SK-N-MC (cell line): ENCODE results near the gene HRG.

Experiments used
- DNase-seq: peaks from one replicate; pipeline ENCODE4 v3.0.0-alpha.2; 2011; ENCODE audit warnings: low read depth, low spot score
- H3K27ac ChIP-seq: fragments of 200-600 bp; sonication (generic); 2 replicates; pipeline ENCODE4 v1.5.1; 2016; ENCODE audit warnings: mixed run types
- H3K36me3 ChIP-seq: fragments of 200-600 bp; sonication (generic); 2 replicates; pipeline ENCODE4 v1.6.1; 2017; ENCODE audit warnings: antibody characterized with exemption, low read length, mixed read lengths; ENCODE audit not compliant: insufficient read depth
- H3K4me3 ChIP-seq: fragments of 200-600 bp; sonication (generic); 2 replicates; pipeline ENCODE4 v1.5.1; 2016
- H3K9ac ChIP-seq: fragments of 200-600 bp; sonication (generic); 2 replicates; pipeline ENCODE4 v1.8.0; 2017; ENCODE audit warnings: mixed run types, mixed read lengths; ENCODE audit not compliant: insufficient read length
- H3K9me3 ChIP-seq: fragments of 200-600 bp; sonication (generic); 2 replicates; pipeline ENCODE4 v1.6.1; 2017; ENCODE audit warnings: low read depth, mild to moderate bottlenecking, antibody characterized with exemption, low read length, moderate library complexity, mixed read lengths
- EZH2 ChIP-seq: fragments of 200-600 bp; sonication (generic); IDR thresholded peaks from one replicate; pipeline ENCODE4 v1.6.1; 2017; ENCODE audit warnings: antibody characterized with exemption
- FOXP2 ChIP-seq: optimal IDR thresholded peaks from 2 replicates; pipeline ENCODE3; 2011; ENCODE audit warnings: mild to moderate bottlenecking, moderate library complexity; ENCODE audit not compliant: insufficient read depth; ENCODE audit errors: extremely low read length, control extremely low read depth
- POLR2AphosphoS5 ChIP-seq: IDR thresholded peaks from 2 replicates; pipeline ENCODE4 v1.6.1; 2012; ENCODE audit warnings: mild to moderate bottlenecking, low read depth, low read length, borderline replicate concordance

HRG gene

DNA sequence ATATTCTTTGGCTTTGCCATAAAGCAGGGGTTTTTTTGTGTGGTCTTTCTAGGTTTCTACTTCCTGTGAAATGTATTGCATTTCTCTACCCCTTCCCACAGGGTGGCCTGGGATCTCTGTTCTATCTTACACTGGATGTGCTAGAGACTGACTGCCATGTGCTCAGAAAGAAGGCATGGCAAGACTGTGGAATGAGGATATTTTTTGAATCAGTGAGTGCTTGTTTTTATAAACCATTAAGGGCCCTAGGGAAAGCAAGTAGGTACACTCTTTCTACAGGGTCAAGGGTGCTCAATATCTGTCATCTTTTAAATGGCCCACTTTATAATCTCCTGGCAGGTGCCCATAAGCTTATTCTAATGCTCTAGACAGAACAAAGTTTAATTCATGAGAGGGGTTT is 24.9 kb upstream of the HRG start:
- TF ChIP-seq EZH2 (no peak), FOXP2 (no peak), POLR2AphosphoS5 (no peak)
- Histone ChIP-seq H3K36me3 (no peaks in the 10 kb centered on the region), H3K4me3 (no peak overlapping the region), H3K9ac (no peak overlapping the region), H3K9me3 (no peaks in the 10 kb centered on the region), H3K27ac (no peak overlapping the region)
- no peak for DNase-seq

DNA sequence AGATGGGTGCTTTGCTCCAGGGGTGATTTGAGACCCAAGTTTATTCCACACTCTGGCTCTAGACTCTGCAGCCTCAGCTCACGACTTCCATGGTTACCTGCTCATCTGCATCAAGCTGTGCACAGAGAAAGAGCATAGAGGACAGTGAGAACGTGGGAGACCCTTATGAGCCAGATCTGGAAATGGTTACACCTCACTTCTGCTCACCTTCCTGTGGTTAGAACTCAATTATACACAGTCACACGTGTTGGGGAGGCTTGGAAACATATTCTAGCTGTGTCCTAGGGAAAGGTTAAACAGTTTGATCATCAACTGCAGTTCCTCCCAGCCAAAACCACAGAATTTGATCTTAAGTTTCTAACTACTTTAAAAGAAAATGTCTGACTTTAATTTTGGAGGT is 23.8 kb upstream of the HRG start:
- no peaks in the 10 kb centered on the region for H3K9me3 ChIP-seq
- H3K4me3 ChIP-seq, result no peak overlapping the region
- DNase-seq, result no peak
- H3K36me3 ChIP-seq, result no peaks in the 10 kb centered on the region
- TF ChIP-seq FOXP2, result no peak
- TF ChIP-seq EZH2, result no peak
- no peak for TF ChIP-seq POLR2AphosphoS5
- no peak overlapping the region for H3K27ac ChIP-seq
- H3K9ac ChIP-seq, result no peak overlapping the region

DNA sequence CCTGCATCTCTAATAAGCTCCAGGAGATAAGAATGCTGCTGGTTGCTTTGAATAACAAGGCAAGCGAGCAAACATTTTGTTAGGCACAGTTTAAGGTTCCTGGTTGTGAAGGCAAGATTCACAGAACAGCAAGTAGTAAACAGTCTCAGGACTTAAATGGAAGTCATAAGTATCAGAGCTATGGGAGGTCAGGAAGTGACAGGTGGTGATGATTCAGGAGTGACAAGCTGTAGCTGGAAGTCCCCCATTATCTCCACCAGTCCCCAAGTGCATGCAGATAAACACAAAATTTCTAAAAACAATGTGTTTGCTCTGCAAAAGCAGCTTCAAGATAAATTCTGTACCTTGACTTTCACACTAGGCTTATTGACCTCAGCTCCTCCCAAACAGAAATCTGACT is 22.3 kb upstream of the HRG start:
- no peaks in the 10 kb centered on the region for H3K9me3 ChIP-seq
- no peak overlapping the region for H3K27ac ChIP-seq
- H3K9ac ChIP-seq, result no peak overlapping the region
- DNase-seq, result no peak
- H3K36me3 ChIP-seq, result no peaks in the 10 kb centered on the region
- no peak for TF ChIP-seq EZH2
- no peak for TF ChIP-seq FOXP2
- no peak for TF ChIP-seq POLR2AphosphoS5
- no peak overlapping the region for H3K4me3 ChIP-seq

DNA sequence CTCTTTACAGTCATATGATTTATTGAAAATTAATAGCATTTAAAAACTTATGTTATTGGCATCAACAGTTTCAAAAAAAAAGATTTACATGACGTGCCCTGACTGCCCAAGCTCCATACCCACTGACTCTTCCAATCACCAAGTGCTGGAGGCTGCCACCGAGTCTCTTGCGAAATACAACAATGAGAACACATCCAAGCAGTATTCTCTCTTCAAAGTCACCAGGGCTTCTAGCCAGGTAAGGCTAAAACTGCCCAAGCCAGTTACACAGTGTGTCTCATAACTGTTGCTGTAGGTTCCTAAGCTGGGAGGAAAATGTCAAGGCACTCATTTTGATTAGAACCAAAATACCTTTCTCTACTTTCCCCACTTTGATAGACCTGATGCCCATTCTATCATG is 21.1 kb upstream of the HRG start:
- TF ChIP-seq FOXP2 (no peak), EZH2 (no peak), POLR2AphosphoS5 (no peak)
- H3K36me3 ChIP-seq, result no peaks in the 10 kb centered on the region
- H3K27ac ChIP-seq, result no peak overlapping the region
- no peaks in the 10 kb centered on the region for H3K9me3 ChIP-seq
- no peak overlapping the region for H3K4me3 ChIP-seq
- no peak for DNase-seq
- H3K9ac ChIP-seq, result no peak overlapping the region

DNA sequence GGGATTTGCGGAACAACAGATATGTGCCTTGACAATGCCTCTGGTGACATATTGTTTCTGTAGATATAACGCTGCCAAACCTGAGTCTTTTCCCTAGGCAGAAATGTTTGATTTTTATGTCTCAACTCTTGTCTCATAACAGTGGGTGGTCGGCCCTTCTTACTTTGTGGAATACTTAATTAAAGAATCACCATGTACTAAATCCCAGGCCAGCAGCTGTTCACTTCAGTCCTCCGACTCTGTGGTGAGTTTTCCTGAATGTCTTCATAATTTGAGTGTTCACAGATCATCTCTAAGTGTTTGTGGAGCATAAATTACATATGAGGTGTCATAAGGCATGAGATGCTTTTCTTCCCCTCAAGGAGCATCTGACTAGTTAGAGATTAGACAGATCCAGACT is 19.7 kb upstream of the HRG start:
- Histone ChIP-seq H3K9me3 (no peaks in the 10 kb centered on the region), H3K36me3 (no peaks in the 10 kb centered on the region), H3K27ac (no peak overlapping the region), H3K9ac (no peak overlapping the region), H3K4me3 (no peak overlapping the region)
- TF ChIP-seq EZH2 (no peak), FOXP2 (no peak), POLR2AphosphoS5 (no peak)
- DNase-seq, result no peak

DNA sequence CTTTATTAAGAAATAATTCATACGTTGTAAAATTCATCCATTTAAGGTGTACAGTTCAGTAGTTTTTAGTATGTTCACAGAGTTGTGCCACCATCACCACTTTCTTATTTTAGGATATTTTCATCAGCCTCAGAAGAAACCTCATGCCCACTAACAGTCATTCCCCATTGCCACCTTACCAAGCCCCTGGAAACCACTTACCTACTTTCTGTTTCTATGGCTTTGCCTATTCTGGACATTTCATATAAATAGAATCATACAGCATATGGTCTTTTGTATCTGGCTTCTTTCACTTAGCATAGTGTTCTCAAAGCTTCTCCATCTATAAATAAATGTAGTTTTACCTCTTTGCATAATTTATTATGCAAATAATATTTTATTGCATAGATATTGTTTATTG is 19.0 kb upstream of the HRG start:
- H3K4me3 ChIP-seq, result no peak overlapping the region

DNA sequence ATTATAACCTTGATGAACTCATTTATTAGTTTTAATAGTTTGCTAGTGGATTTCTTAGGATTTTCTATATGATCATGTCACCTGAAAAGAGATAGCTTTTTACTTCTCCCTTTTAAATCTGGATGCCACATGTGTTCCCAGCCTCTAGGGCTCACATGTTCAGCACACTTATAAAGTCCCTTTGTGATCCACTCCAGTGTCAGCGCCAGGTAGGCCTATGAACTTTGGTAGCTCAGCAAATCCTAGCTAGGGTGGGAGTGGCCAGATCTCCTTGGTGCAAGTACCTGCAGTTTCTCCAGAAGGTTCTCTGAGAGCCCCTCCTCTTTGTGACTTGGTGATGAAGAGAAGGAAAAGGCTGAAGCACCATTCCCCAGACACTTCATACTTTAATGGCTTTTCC is 17.0 kb upstream of the HRG start:
- Histone ChIP-seq H3K27ac (no peak overlapping the region), H3K9ac (no peak overlapping the region), H3K9me3 (no peaks in the 10 kb centered on the region), H3K36me3 (no peaks in the 10 kb centered on the region), H3K4me3 (no peak overlapping the region)
- DNase-seq, result no peak
- TF ChIP-seq FOXP2 (no peak), POLR2AphosphoS5 (no peak), EZH2 (no peak)

More for the DNA sequence above, 19.0 kb upstream of the HRG start:
- Histone ChIP-seq H3K36me3 (no peaks in the 10 kb centered on the region), H3K9ac (no peak overlapping the region), H3K9me3 (no peaks in the 10 kb centered on the region), H3K27ac (no peak overlapping the region)
- TF ChIP-seq POLR2AphosphoS5 (no peak), EZH2 (no peak), FOXP2 (no peak)
- no peak for DNase-seq

DNA sequence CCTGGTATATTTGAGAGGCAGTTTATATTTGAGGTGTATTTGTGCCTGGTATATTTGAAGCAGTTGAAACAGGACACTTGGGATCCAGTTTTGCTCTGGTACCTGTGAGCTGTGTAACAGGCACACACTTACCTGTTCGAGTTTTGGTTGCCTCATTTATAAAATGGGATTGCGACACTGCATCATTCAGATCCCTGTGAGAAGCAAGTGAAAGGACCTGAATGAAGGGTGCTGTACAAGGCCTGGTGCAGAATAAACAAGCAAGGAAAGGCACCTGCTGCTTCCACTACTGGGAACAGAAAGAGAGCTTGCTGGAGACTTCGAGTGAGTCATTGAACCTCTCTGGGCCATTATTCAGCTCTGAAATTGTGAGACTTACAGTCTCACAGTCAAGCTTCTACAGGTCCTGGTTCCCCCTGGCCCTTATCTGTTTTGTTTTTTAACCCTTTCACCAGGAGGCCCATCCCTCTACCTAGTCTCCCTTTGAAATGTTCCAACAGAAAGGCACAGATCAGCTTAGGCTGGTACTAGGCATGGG is 14.1 kb upstream of the HRG start:
- H3K4me3 ChIP-seq, result no peak overlapping the region
- TF ChIP-seq POLR2AphosphoS5 (no peak), EZH2 (no peak), FOXP2 (no peak)
- no peak overlapping the region for H3K27ac ChIP-seq
- H3K36me3 ChIP-seq, result no peaks in the 10 kb centered on the region
- H3K9ac ChIP-seq, result no peak overlapping the region
- no peaks in the 10 kb centered on the region for H3K9me3 ChIP-seq
- no peak for DNase-seq

DNA sequence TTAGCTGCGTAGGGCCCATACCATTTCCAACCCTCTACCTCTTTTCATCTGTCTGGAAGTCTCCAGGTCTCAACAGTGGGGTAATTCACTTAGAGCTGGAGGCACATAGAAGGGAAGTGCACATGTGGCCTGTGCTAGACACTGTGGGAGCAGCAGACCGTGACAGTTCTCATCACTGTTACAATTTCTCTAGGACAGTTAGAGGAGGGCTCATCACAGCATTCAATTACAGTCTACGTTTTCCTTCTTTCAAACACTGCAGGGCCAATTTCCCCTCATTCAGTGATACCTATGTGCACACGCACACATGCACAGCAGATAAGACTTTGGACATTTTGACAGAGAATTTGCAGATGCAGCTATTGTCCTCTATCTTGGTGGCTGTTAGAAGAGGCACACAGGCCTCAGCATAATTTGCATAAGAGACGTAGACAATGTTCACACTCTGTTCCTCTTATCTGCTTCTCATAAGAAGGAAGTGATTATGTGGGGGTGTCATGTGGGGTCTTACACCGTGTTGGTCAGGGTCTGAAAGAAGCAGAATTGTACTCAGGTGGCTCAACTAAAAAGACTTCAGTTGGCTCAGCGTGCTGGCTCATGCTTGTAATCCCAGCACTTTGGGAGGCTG is 12.6 kb upstream of the HRG start:
- H3K36me3 ChIP-seq, result no peaks in the 10 kb centered on the region
- DNase-seq, result no peak
- TF ChIP-seq EZH2 (no peak), POLR2AphosphoS5 (no peak), FOXP2 (no peak)
- no peak overlapping the region for H3K9ac ChIP-seq
- H3K27ac ChIP-seq, result no peak overlapping the region
- H3K4me3 ChIP-seq, result no peak overlapping the region
- H3K9me3 ChIP-seq, result no peaks in the 10 kb centered on the region
